ENCODE results near the gene TNFRSF8. TPM values are rescaled to one million over a fixed set of nuclear protein-coding genes. Genes with fewer than 3 reads are reported as not detected.

Gene TNFRSF8
- total RNA-seq, 2 donors from 2014 or later = 0.32 to 4.7 TPM

- intact Hi-C loops (cut with DNase I) = no loop called here
- Histone ChIP-seq H3K27ac (no peak overlapping the region), H3K27me3 (replicated peaks; ENCODE audit: insufficient read depth) (no peaks in the 10 kb centered on the region), H3K36me3 (no peaks in the 10 kb centered on the region), H3K4me3 (no peak overlapping the region), H3K4me1 (replicated peaks) (no peaks in the 10 kb centered on the region), H3K9me3 (no peaks in the 10 kb centered on the region)
- WGBS = 98% methylated on average over 2 of the region's 2 CpGs
- TF ChIP-seq POLR2AphosphoS5 (IDR thresholded peaks at IDR 0.05) (no peak), POLR2A (IDR thresholded peaks at IDR 0.05) (no peak), CTCF (IDR thresholded peaks at IDR 0.05) (no peak)
- DNase-seq (ENCODE audit: low spot score) = no peak
Observed at GRCh38 chr1:12151465-12151864, 88.4 kb downstream of the TNFRSF8 start.

- TF ChIP-seq POLR2AphosphoS5 (IDR thresholded peaks at IDR 0.05) (no peak), POLR2A (IDR thresholded peaks at IDR 0.05) (no peak), CTCF (IDR thresholded peaks at IDR 0.05) (no peak)
- no peak overlapping the region for H3K27ac ChIP-seq
- no peaks in the 10 kb centered on the region for H3K27me3 ChIP-seq (replicated peaks; ENCODE audit: insufficient read depth)
- DNase-seq (ENCODE audit: low spot score) = no peak
- H3K4me1 ChIP-seq (replicated peaks) = no peaks in the 10 kb centered on the region
- no peaks in the 10 kb centered on the region for H3K36me3 ChIP-seq
- intact Hi-C loops (cut with DNase I) = no loop called here
- no peaks in the 10 kb centered on the region for H3K9me3 ChIP-seq
- no peak overlapping the region for H3K4me3 ChIP-seq
- 85% methylated on average over 7 of the region's 7 CpGs for WGBS
Observed at GRCh38 chr1:12152113-12152891, 89.2 kb downstream of the TNFRSF8 start.

GRCh38 chr1:12153181-12153785, 90.2 kb downstream of the TNFRSF8 start:
- intact Hi-C loops (cut with DNase I) = no loop called here
- no peak overlapping the region for H3K27ac ChIP-seq

GRCh38 chr1:12155328-12155727, 92.2 kb downstream of the TNFRSF8 start:
- Histone ChIP-seq H3K4me3 (no peak overlapping the region), H3K27ac (no peak overlapping the region), H3K9me3 (no peaks in the 10 kb centered on the region), H3K27me3 (replicated peaks; ENCODE audit: insufficient read depth) (no peaks in the 10 kb centered on the region), H3K4me1 (replicated peaks) (no peaks in the 10 kb centered on the region), H3K36me3 (no peaks in the 10 kb centered on the region)
- TF ChIP-seq POLR2A (IDR thresholded peaks at IDR 0.05) = no peak
- intact Hi-C loops (cut with DNase I) = no loop called here
- 96% methylated on average over 2 of the region's 2 CpGs for WGBS
- no peak for DNase-seq (ENCODE audit: low spot score)

More at GRCh38 chr1:12153181-12153785, 90.2 kb downstream of the TNFRSF8 start:
- no peak for DNase-seq (ENCODE audit: low spot score)
- Histone ChIP-seq H3K9me3 (no peaks in the 10 kb centered on the region), H3K27me3 (replicated peaks; ENCODE audit: insufficient read depth) (no peaks in the 10 kb centered on the region), H3K36me3 (no peaks in the 10 kb centered on the region), H3K4me1 (replicated peaks) (no peaks in the 10 kb centered on the region), H3K4me3 (no peak overlapping the region)
- 67% methylated on average over 13 of the region's 13 CpGs for WGBS
- TF ChIP-seq CTCF (IDR thresholded peaks at IDR 0.05) = no peak
- TF ChIP-seq POLR2A (IDR thresholded peaks at IDR 0.05) = no peak
- no peak for TF ChIP-seq POLR2AphosphoS5 (IDR thresholded peaks at IDR 0.05)

GRCh38 chr1:12157366-12158231, 94.5 kb downstream of the TNFRSF8 start:
- WGBS = 44% methylated on average over 10 of the region's 10 CpGs
- Histone ChIP-seq H3K9me3 (no peaks in the 10 kb centered on the region), H3K27ac (no peak overlapping the region), H3K4me3 (no peak overlapping the region), H3K36me3 (no peaks in the 10 kb centered on the region), H3K27me3 (replicated peaks; ENCODE audit: insufficient read depth) (no peaks in the 10 kb centered on the region), H3K4me1 (replicated peaks) (no peaks in the 10 kb centered on the region)
- intact Hi-C loops (cut with DNase I) = no loop called here
- no peak for DNase-seq (ENCODE audit: low spot score)
- TF ChIP-seq POLR2AphosphoS5 (IDR thresholded peaks at IDR 0.05) (no peak), POLR2A (IDR thresholded peaks at IDR 0.05) (no peak), CTCF (IDR thresholded peaks at IDR 0.05) (no peak)
